PC-9 (cell line): Measurements from ENCODE around the gene SSC5D.

Experiments used
- CTCF ChIP-seq: fragments of 200-600 bp; sonication (generic); conservative IDR thresholded peaks from 2 replicates; pipeline ENCODE4 v1.6.1; 2017; ENCODE audit warnings: mixed run types, antibody characterized with exemption, mild to moderate bottlenecking, moderate library complexity
- EZH2 ChIP-seq: fragments of 200-600 bp; sonication (generic); IDR thresholded peaks from 2 replicates; pipeline ENCODE4 v1.8.0; 2017; ENCODE audit warnings: antibody characterized with exemption, low read depth

- TF ChIP-seq CTCF (no peak), EZH2 (no peak)
Measured at GRCh38 chr19:55455576-55456235, 32.5 kb upstream of the SSC5D start.
